Activated naive CD4-positive, alpha-beta T cell (primary cell): ENCODE results near the gene SYNM.

Experiments
- DNase-seq, 4 experiments: peaks; one replicate each; lab custom pipeline; 2025; lab: John Stamatoyannopoulos, UW

The SYNM gene

GRCh38 chr15:99122831-99123712 lies 18.2 kb downstream of the SYNM start:
- DNase-seq: no peak

- no peak for DNase-seq
Measured at GRCh38 chr15:99123713-99124451, 19.0 kb downstream of the SYNM start.

- DNase-seq: no peak
Measured at GRCh38 chr15:99124641-99125040, 19.8 kb downstream of the SYNM start.

- DNase-seq: no peak
Measured at GRCh38 chr15:99125061-99125891, 20.4 kb downstream of the SYNM start.

GRCh38 chr15:99126131-99126588 lies 21.3 kb downstream of the SYNM start:
- DNase-seq: no peak

- DNase-seq: no peak
Measured at GRCh38 chr15:99126930-99127329, 22.1 kb downstream of the SYNM start.

- no peak for DNase-seq
Measured at GRCh38 chr15:99127773-99128172, 22.9 kb downstream of the SYNM start.

GRCh38 chr15:99128411-99128810 lies 23.5 kb downstream of the SYNM start:
- DNase-seq: no peak

- no peak for DNase-seq
Measured at GRCh38 chr15:99129644-99130043, 24.8 kb downstream of the SYNM start.

- DNase-seq: no peak
Measured at GRCh38 chr15:99130314-99130713, 25.4 kb downstream of the SYNM start.

GRCh38 chr15:99130765-99131440 lies 26.0 kb downstream of the SYNM start:
- no peak for DNase-seq

GRCh38 chr15:99131441-99132023 lies 26.7 kb downstream of the SYNM start:
- DNase-seq: no peak

GRCh38 chr15:99132122-99132521 lies 27.2 kb downstream of the SYNM start:
- no peak for DNase-seq

GRCh38 chr15:99132634-99133287 lies 27.9 kb downstream of the SYNM start:
- no peak for DNase-seq

GRCh38 chr15:99134317-99134821 lies 29.5 kb downstream of the SYNM start:
- no peak for DNase-seq

GRCh38 chr15:99135194-99135593 lies 30.3 kb downstream of the SYNM start:
- no peak for DNase-seq

- DNase-seq: no peak
Measured at GRCh38 chr15:99137111-99137546, 32.2 kb downstream of the SYNM start.

GRCh38 chr15:99137877-99138276 lies 33.0 kb downstream of the SYNM start:
- no peak for DNase-seq

GRCh38 chr15:99138491-99138982 lies 33.7 kb downstream of the SYNM start:
- DNase-seq: no peak

- DNase-seq: no peak
Measured at GRCh38 chr15:99139276-99139675, 34.4 kb downstream of the SYNM start.
